Endothelial cell of umbilical vein (primary cell): ENCODE data around the gene SESN1.

Source experiments
- CTCF ChIP-seq, 2 donors: IDR thresholded peaks; 1 replicate in 1 of 2; 2 replicates in 1 of 2; pipeline ENCODE4 v1.5.1; 2011; ENCODE audit warnings: low read length in 2 of 2, mild to moderate bottlenecking in 2 of 2, moderate library complexity in 2 of 2, control low read depth in 1 of 2, inconsistent platforms in 1 of 2, low read depth in 1 of 2; ENCODE audit not compliant: insufficient read depth in 1 of 2; ENCODE audit errors: extremely low read depth in 1 of 2
- GATA2 ChIP-seq: IDR thresholded peaks from 2 replicates; pipeline ENCODE4 v1.7.0; 2011; ENCODE audit warnings: low read depth, mild to moderate bottlenecking, moderate library complexity, mixed read lengths, low read length; ENCODE audit not compliant: insufficient read length, insufficient read depth
- JUN ChIP-seq: IDR thresholded peaks from 2 replicates; pipeline ENCODE4 v1.6.1; 2011; ENCODE audit warnings: borderline replicate concordance, low read depth; ENCODE audit not compliant: insufficient read length, insufficient read depth
- MAX ChIP-seq: IDR thresholded peaks from 2 replicates; pipeline ENCODE4 v1.6.1; 2011; ENCODE audit not compliant: insufficient read depth, insufficient read length
- POLR2A ChIP-seq: IDR thresholded peaks from 2 replicates; pipeline ENCODE4 v1.6.1; 2012; ENCODE audit warnings: low read depth, mild to moderate bottlenecking, control low read depth, low read length

DNA sequence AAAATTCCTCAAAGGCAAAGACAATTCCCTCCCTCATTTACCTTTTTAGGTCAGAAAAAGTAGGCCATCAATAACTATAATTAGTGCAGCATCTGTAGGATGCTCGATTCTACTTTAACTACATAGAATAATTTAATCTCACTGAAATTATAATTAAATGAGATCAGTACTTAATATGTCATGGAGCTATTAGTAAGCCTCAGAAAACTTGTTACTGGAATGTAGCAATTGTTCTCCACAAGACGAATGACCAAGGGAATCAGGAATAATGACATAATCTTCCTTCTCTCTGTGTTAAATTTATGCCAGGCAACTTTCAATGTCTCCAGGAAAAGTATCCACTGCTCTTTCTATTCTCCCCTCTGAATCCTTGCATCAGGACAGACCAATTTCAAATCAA, 34.1 kb downstream of the SESN1 start:
- TF ChIP-seq MAX (no peak), CTCF (IDR thresholded peaks at IDR 0.05; ENCODE audit: extremely low read depth in 1 of 2, insufficient read depth in 1 of 2, low read depth in 1 of 2, low read length in 2 of 2) (no peak), JUN (no peak), POLR2A (no peak), GATA2 (no peak)
